ENCODE measurements around the gene CTR9. TPM values are rescaled to one million over a fixed set of nuclear protein-coding genes. Genes with fewer than 3 reads are reported as not detected.

CTR9 gene
- total RNA-seq, 2 donors from 2014 or later: 12.2 to 28.7 TPM

GRCh38 chr11:10793470-10794255, 42.6 kb downstream of the CTR9 start:
- DNase-seq (no peak), ATAC-seq (no peak)
- no peaks in the 10 kb centered on the region for H3K9me3 ChIP-seq
- no peak overlapping the region for H3K4me3 ChIP-seq
- no peak for TF ChIP-seq CTCF (IDR thresholded peaks at IDR 0.05)
- TF ChIP-seq POLR2A (IDR thresholded peaks at IDR 0.05): no peak
- intact Hi-C loops (cut with DNase I): loop anchor here (5.0 kb wide), 1 partner anchor 229 kb away; no protein-coding TSS in a partner anchor
- 54 to 55% methylated on average over 11 of the region's 11 CpGs for WGBS, 2 donors
- no peak overlapping the region for H3K27ac ChIP-seq
- H3K27me3 ChIP-seq: no peaks in the 10 kb centered on the region
- H3K36me3 ChIP-seq (replicated peaks in 1 of 2; ENCODE audit: insufficient read depth in 1 of 2, low read depth in 2 of 2): peaks cover 16 to 22% of the 10 kb centered on the region in 2 donors
- peaks cover 8% of the 10 kb centered on the region for H3K4me1 ChIP-seq

GRCh38 chr11:10796191-10796590, 45.1 kb downstream of the CTR9 start:
- H3K36me3 ChIP-seq (replicated peaks in 1 of 2; ENCODE audit: insufficient read depth in 1 of 2, low read depth in 2 of 2): peaks cover 33 to 45% of the 10 kb centered on the region in 2 donors
- 62 to 71% methylated on average over 2 of the region's 2 CpGs for WGBS, 2 donors
- intact Hi-C loops (cut with DNase I): no loop called here

GRCh38 chr11:10797001-10797400, 46.0 kb downstream of the CTR9 start:
- Histone ChIP-seq H3K4me3 (no peak overlapping the region), H3K27ac (no peak overlapping the region), H3K9me3 (no peaks in the 10 kb centered on the region), H3K4me1 (peaks cover 11% of the 10 kb centered on the region), H3K27me3 (no peaks in the 10 kb centered on the region), H3K36me3 (replicated peaks in 1 of 2; ENCODE audit: insufficient read depth in 1 of 2, low read depth in 2 of 2) (peaks cover 38 to 51% of the 10 kb centered on the region in 2 donors)
- no peak for TF ChIP-seq CTCF (IDR thresholded peaks at IDR 0.05)
- TF ChIP-seq POLR2A (IDR thresholded peaks at IDR 0.05): no peak
- intact Hi-C loops (cut with DNase I): no loop called here
- DNase-seq (no peak), ATAC-seq (no peak)
- WGBS, 2 donors: 77 to 92% methylated on average over 2 of the region's 2 CpGs

More at GRCh38 chr11:10796191-10796590, 45.1 kb downstream of the CTR9 start:
- DNase-seq (no peak), ATAC-seq (no peak)
- H3K9me3 ChIP-seq: no peaks in the 10 kb centered on the region
- TF ChIP-seq POLR2A (IDR thresholded peaks at IDR 0.05): no peak
- no peak for TF ChIP-seq CTCF (IDR thresholded peaks at IDR 0.05)
- no peak overlapping the region for H3K4me3 ChIP-seq
- H3K27me3 ChIP-seq: no peaks in the 10 kb centered on the region
- H3K27ac ChIP-seq: no peak overlapping the region
- H3K4me1 ChIP-seq: peaks cover 8% of the 10 kb centered on the region

GRCh38 chr11:10797531-10797930, 46.5 kb downstream of the CTR9 start:
- no peak overlapping the region for H3K4me3 ChIP-seq
- 76 to 85% methylated on average over 3 of the region's 3 CpGs for WGBS, 2 donors
- no peak overlapping the region for H3K27ac ChIP-seq
- ATAC-seq (no peak), DNase-seq (no peak)
- H3K4me1 ChIP-seq: peaks cover 12% of the 10 kb centered on the region
- H3K36me3 ChIP-seq (replicated peaks in 1 of 2; ENCODE audit: insufficient read depth in 1 of 2, low read depth in 2 of 2): peaks cover 40 to 56% of the 10 kb centered on the region in 2 donors
- TF ChIP-seq CTCF (IDR thresholded peaks at IDR 0.05) (no peak), POLR2A (IDR thresholded peaks at IDR 0.05) (no peak)
- intact Hi-C loops (cut with DNase I): no loop called here
- H3K27me3 ChIP-seq: no peaks in the 10 kb centered on the region
- no peaks in the 10 kb centered on the region for H3K9me3 ChIP-seq

Measured in body of pancreas (tissue), 4 donors.